NCI-H345 treated with DMSO at 0.1 percent for 48 hours (cell line): ENCODE data around the gene TCEANC.

Experiments
- DNase-seq: peaks from one replicate; lab custom pipeline; 2025; ENCODE audit not compliant: unreplicated experiment; lab: John Stamatoyannopoulos, UW

TCEANC gene

DNA sequence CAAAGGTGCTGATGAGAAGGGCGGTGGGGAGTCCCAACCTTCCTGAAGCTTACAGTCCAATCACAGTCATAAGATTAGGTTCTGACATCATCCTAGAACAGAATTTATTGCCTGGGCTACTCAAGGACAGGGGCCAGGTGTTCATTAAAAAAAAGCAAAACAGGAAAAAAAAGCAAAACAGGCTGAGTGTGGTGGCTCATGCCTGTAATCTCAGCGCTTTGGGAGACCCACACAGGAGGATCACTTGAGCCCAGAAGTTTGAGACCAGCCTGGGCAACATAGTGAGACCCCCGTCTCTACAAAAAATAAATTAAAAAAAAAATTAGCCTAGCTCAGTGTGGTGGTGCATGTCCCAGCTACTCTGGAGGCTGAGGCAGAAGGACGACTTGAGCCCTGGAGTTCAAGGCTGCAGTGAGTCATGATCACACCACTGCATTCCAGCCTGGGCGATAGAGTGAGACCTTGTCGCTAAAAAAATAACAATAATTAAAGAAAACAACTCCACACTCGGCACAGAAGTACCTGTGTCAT lies 39.0 kb downstream of the TCEANC start:
- no peak for DNase-seq

DNA sequence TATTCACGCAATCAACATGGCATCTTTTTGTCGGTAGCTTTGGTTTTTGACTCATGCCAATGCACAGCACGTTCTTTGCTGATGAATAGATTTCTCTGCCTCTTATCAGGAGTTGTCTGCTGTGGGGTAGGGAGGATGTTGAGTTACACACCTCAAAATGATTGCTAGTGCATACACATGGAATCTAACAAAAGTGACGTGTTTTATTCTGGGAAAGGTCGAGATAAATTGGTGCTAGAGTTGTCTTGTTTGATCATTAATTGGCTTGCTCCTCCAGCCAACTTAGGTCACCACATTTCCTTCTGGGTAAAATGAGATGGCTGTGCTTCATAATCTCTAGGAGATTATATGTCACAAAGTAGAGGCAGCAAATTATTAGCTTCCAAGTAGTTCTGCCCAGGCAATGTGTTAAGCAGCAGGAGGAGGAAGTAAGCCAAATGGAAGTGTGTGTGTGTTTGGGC lies 39.9 kb downstream of the TCEANC start:
- DNase-seq = no peak

GRCh38 chrX:13693341-13693961 lies 40.5 kb downstream of the TCEANC start:
- no peak for DNase-seq

- DNase-seq = no peak
These were observed 41.4 kb downstream of the TCEANC start for GRCh38 chrX:13694359-13694758.

- no peak for DNase-seq
These were observed 42.0 kb downstream of the TCEANC start for GRCh38 chrX:13694983-13695382.

DNA sequence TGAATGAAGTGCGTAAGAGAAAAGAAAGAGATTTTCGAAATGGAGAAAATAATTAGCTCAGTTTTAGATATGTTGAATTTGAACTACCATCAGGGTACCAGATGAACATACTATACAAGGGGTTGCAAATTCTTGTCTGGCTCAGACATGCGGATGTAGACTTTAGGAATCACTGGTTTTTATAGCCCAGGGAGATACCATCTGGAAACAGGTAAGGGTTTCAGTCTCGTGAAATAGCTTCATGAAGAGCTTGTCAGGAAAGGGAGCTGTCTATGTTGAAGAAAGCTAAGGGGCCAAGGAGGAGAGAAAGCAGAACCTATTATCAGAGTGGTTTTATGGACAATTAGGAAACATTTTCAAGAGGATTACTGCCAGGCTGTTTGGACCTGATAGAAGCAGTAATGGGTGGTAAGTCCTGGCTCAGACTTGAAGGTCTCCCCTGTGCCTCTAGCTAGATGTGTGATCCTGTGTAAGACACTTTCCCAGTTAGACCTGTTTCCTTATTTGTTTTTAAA lies 42.7 kb downstream of the TCEANC start:
- no peak for DNase-seq

DNA sequence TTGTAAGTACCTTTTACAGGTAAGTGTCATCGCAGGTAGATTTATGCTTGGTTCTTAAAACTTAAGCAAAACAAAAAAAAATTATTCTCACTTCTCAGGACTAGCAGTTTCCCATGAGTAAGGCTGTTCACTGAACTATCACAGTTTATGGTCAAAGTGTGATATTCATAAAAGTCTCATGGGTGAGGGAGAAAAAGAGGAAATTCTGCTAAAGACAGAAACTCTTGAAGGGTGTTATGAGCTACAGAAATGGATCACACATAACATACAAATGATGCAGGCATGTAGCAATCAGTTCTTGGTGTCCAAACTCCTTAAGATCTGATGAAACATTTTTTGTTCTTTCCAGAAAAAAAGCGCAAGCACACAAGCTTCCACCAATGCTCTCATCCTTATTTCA lies 44.5 kb downstream of the TCEANC start:
- no peak for DNase-seq

GRCh38 chrX:13697976-13698375 lies 45.0 kb downstream of the TCEANC start:
- no peak for DNase-seq

DNA sequence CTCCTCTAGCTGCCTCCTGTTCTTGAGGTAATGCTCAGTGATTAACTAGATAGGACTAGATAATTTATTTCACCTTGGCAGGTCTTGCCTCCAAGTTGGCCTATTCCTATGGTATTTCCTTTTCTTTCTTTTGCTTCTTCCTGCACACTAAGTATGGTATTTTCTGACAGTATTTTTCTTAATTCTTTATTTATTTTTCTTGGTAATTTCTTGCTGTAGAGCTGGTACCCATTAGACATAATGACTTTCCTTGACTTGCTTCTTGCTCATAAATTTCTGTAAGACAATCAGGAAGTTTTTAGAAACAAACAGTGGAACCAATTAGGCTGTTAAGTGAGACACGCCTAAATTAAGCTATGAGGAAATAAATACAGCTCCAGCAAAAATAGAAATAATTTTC lies 45.5 kb downstream of the TCEANC start:
- DNase-seq = no peak

DNA sequence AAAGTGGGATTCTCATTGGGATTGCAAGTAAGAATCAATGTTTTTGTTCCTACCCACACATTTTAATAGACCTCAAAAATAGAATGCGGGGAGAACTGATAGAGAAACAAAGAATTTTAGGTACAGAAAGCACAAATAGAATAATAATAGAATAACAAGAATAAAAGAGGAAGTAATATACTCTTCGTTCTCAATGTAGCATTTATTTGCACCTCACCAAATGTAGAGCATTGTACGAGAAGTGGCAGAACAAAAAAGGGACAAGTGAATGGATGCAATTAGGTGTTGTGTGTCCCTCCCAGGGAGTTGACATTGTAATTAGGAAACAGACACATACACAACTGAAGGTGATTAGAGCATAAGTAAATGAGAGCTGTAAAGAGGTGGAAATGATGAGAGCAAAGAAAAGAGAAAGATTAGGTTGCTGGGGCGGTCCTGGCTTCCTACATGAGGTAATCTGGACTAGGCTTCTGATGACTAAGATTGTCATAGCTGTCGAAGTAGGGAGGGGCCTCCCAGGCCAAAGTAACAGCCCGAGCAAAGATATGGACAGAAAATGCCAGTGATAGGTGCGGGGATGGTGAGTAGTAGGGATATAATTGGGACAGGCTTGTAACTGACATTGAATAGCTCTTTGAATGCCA lies 46.4 kb downstream of the TCEANC start:
- no peak for DNase-seq

GRCh38 chrX:13700380-13700779 lies 47.4 kb downstream of the TCEANC start:
- no peak for DNase-seq

DNA sequence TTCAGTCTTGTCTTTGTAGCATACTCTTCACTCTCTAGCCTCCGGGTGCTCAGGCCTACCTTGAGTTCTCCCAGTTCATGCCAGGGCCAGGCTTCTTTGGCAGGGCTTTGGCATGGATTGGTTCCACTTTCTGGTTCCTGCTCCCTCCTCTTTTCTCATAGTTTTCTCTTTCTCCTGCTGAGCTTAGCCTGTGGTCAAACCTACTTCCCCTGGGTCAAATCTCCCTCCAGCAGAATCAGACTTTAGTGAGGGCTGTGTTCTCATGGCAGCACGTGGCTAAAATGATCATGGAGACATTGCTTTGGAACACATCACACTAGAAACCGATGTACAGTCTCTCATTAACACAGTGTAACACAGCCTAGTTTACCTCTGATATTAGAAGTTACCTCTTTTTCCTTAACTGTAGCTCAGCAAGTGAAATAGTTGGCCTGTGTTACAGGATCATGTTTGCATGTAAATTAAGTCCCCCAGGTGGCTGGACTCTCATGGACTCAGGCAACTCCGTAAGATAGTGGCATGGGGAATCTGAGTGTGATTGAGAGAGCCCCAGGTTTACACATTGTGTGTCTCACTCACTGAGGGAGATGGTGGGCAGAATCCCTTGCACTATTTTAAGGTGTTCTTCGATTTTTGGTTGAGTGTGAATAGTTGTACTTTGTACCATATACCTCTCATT lies 49.3 kb downstream of the TCEANC start:
- DNase-seq = no peak

- DNase-seq = no peak
These were observed 50.2 kb downstream of the TCEANC start for GRCh38 chrX:13703135-13703534.

DNA sequence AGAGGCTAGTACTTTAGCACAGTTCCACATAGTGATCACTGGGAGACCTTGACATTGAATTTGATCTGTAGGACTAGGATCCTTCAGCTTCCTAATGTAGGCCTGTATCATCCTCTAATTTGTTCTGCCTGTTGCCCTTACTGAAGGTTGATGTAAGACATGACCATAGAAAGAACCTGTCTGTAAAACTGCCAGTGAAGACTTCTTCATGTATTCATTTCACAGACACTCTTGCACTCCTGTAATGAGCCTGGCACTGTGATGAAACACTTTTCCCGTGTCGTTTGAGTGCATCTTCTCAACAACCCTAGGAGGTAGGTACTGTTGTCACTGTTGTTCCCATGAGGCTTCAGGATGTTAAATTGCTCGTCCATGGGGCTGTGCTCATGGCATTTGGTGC lies 50.6 kb downstream of the TCEANC start:
- no peak for DNase-seq

DNA sequence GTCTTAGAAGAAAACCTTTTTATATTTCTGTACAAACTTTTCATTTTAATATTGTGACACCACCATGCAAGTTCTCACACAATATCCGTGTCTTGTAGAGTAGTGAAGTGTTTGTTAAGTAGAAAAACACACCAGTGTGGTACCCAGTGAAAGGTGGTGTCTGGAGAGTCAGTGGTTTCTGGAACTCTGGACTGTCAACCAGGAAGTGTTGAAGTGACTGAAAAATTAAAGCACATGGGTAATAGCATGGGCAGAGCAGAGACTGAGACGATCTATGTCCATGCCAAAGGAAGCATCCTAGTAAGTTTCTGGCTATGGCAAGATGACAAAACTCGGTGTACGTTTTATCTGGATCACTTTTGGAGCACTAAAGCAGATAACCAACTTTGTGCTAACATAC lies 58.2 kb downstream of the TCEANC start:
- no peak for DNase-seq
